HG03342 (cell line): ENCODE measurements around the gene TNNI3K.
A peak's percentile ranks its signal among the peaks of the same experiment; 100 is the strongest.

Experiments used
- ATAC-seq: cut with Tn5 transposase; IDR thresholded peaks from one replicate; pipeline ENCODE4 v1.9.1; 2021; ENCODE audit warnings: mild to moderate bottlenecking, moderate library complexity; ENCODE audit not compliant: unreplicated experiment

The TNNI3K gene

GRCh38 chr1:74481607-74482006 lies 246.4 kb downstream of the TNNI3K start:
- no peak for ATAC-seq

DNA sequence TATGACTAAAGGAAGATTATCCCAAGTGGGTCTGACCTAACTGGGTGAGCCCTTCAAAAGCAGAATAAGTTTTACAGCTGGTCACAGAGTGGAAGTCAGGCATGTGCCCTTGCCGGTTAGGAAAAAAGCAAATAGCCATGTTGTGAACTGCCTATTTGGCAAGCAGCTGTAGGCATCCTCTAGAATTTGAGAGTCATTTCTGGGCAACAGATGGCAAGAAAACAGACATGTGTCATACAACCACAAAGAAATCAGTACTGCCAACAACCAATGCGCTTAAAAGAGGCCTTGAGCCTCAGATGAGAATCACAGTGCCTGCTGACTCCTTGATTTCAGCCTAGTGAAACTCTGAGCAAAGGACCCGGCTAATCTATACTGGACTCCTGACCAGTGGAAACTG lies 250.4 kb downstream of the TNNI3K start:
- ATAC-seq = no peak

GRCh38 chr1:74486036-74486435 lies 250.8 kb downstream of the TNNI3K start:
- ATAC-seq = no peak

GRCh38 chr1:74496669-74497068 lies 261.5 kb downstream of the TNNI3K start:
- no peak for ATAC-seq

GRCh38 chr1:74498901-74499300 lies 263.7 kb downstream of the TNNI3K start:
- ATAC-seq = no peak

DNA sequence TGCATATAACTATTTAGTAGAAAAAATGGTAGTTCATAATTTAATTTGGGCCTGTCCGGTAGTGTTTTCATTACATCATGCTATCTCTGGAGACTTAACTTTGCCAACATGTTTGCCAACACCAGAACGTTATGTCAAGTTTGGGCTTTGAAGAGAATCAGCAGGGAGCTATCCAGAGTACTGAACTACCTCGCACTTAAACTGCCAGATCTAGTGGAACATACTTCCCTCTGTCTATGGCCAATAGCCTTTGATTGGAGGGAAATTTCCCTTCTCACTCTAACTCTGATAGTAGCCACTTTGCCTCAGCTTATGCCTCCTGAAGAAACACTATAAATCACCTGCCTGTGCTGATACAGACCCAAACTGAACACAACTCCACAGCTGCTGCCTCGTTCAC lies 267.2 kb downstream of the TNNI3K start:
- ATAC-seq = no peak

- no peak for ATAC-seq
Measured at GRCh38 chr1:74502858-74503257, 267.7 kb downstream of the TNNI3K start.

- ATAC-seq = peak; percentile 93
Measured at GRCh38 chr1:74504125-74504932, 269.1 kb downstream of the TNNI3K start.

DNA sequence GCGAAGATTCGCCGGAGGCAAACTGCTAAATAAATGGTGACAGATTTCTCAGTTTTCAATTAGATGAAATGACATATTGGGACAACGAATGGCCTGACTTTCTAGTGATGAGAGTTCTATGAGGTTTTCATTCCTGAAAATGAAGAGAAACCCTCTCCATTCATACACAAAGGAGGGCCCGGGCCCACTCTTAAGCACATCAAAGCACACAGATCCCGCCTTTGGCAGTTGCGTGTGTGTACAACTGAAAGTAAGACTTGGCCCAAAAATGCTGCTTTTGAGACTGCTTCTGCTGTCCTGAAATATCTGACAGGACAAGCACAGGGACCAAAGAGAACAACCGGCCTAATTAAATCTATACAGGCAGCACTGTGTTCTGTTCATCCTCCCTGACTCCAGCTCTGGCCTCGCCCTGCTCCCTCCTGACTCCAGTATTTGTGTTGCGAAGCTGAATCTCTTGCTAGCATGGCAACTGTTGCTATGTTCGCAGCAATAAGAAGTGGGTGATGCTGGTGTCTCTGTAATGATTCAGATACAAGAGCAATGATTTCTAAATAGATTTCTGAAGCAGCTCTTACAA lies 269.8 kb downstream of the TNNI3K start:
- no peak for ATAC-seq

GRCh38 chr1:74505928-74506710 lies 270.9 kb downstream of the TNNI3K start:
- no peak for ATAC-seq

- no peak for ATAC-seq
Measured at GRCh38 chr1:74508449-74508848, 273.3 kb downstream of the TNNI3K start.

GRCh38 chr1:74512170-74512915 lies 277.2 kb downstream of the TNNI3K start, which contains the start of gene LRRC53:
Gene LRRC53, minus strand, starts transcription at chr1:74512611. Its CDS starts 29,262 bp downstream, at chr1:74483349.
- ATAC-seq = no peak

DNA sequence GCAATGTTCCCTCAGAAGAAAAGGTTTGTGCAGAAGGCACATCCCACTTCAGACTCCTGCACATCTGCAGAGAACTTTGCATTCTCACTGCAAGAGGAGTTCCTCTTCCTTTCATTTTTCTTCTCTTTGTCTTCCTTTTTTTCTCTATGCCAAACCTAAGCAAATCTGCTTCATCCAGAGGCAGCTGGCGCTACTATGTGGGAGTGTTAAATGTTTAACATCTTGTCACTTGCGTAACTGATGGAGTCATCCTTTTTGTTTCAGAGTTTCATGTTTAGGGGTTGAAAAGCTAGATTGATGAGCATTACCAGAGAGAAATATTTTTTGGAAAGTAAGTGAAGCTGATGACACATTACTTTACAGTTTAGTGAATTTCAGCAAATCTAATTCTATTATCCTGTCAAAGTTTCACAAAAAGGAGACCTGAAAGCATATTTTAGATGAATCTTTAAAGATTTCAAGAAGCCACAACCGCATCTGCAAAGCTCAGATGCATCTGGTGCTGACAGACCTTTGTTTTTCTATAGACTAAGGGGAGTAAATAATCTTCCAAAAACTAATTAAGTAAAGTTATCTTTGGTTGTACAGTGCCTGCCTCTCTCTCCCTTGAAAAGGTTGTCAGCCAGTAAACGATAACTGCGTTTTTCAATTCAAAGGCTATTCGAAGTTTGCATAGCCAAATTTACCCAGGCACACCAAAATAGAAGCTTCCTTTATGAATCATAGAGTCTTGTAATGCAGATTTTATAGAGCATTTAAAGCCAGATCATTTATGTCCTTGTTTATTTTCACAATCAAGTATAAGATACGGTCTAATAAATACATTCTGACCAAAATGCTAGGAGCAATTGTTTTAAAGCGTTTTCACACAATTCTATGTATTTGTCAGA lies 278.5 kb downstream of the TNNI3K start:
- ATAC-seq = no peak

GRCh38 chr1:74517599-74518051 lies 282.4 kb downstream of the TNNI3K start:
- ATAC-seq = peak; percentile 76

- no peak for ATAC-seq
Measured at GRCh38 chr1:74522148-74522547, 287.0 kb downstream of the TNNI3K start.

DNA sequence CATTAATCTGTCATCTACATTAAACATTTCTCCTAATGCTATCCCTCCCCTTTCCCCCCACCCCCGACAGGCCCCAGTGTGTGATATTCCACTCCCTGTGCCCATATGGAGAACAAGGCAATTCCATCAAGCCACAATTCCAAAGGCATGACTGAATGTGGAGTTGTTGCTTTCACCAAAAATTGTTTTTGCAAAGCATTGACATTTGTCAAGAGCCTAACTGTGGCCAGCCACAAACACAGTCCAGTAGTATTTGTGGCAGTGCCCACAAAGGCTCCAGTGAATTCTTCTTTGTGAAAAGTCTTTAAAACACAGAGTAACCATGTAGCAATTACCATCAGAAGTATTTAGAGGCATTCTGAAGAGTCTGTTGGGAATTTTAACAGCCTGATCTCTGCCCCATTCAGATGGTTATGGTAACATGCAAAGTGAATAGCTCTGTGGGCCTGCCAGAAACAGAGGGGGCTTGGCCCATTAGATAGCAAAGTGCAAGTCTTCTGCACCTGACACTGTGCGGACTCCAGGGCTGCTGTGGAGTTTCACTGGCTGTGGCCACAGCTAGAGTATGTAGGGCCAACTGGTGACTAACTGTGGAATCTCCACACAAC lies 288.8 kb downstream of the TNNI3K start:
- ATAC-seq = no peak

- ATAC-seq = no peak
Measured at GRCh38 chr1:74526708-74527107, 291.5 kb downstream of the TNNI3K start.

DNA sequence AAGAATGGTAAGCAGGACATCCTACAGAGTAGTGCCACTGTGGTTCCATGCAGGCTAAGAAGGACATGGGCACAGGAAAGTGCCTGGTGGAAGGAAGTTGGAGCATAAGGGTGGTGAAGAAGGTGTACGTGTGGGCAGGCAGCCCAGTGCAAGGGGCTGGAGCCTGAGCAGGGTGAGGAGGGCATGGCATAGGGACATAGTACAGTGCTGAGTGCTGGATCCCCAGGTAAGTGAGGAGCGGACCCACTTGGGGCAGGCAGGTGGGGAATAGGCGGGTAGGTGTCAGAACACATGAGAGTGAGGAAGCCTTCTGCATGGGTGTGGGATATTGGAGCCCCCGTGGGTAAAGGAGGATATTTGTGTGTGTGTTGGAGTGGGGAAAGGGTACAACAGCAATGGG lies 292.9 kb downstream of the TNNI3K start:
- no peak for ATAC-seq

DNA sequence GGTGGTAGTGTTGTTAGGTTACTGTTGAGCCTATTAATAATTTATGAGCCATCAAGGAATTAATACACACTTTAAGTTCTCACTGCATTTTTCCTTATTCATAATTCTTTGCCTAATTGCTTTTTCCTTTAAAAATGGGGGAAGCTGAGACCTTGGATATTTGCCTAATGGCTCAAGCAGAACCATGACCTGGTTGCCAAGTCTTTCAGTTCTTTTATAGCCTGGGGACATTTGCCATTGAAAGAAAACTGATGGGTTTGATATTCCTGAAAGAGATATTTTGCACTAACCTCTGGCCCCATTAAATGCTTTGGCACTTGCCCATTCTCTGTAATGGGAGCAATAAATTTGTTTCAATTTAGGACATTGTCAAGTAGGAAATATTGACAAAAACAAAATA lies 295.7 kb downstream of the TNNI3K start:
- no peak for ATAC-seq
